Common myeloid progenitor, CD34-positive (primary cell): ENCODE data around the gene L3MBTL1.
A peak's percentile ranks its signal among the peaks of the same experiment; 100 is the strongest.

Source experiments
- CTCF ChIA-PET: fragments of 350-600 bp; sonication (Branson Sonifier 250); formaldehyde crosslinking; loops from one replicate; lab custom pipeline; 2021; ENCODE audit warnings: antibody characterized with exemption; lab: Charles Lee
- POLR2A ChIA-PET: fragments of 350-600 bp; sonication (Branson Sonifier 250); formaldehyde crosslinking; loops from one replicate; lab custom pipeline; 2021; ENCODE audit warnings: antibody characterized with exemption; lab: Charles Lee
- DNase-seq, 3 donors: peaks; one replicate each; pipeline versions ENCODE4 v3.0.0 to v3.0.0-alpha.2; 2013
- H3K27ac ChIP-seq, 2 experiments: 1 replicate in 1 of 2; 2 replicates in 1 of 2; pipeline ENCODE4 v1.7.0; 2013; ENCODE audit warnings: inconsistent platforms in 2 of 2, low read length in 2 of 2, mild to moderate bottlenecking in 2 of 2, low read depth in 1 of 2, moderate library complexity in 1 of 2; ENCODE audit not compliant: severe bottlenecking in 2 of 2, insufficient read depth in 1 of 2, poor library complexity in 1 of 2
- H3K27me3 ChIP-seq, 5 experiments: replicated peaks in 2 of 5; 1 replicate in 3 of 5; 2 replicates in 2 of 5; pipeline versions ENCODE4 v1.6.1 to v1.7.0; 2013; ENCODE audit warnings: low read length in 4 of 5, mild to moderate bottlenecking in 2 of 5, moderate library complexity in 2 of 5, inconsistent platforms in 1 of 5; ENCODE audit not compliant: insufficient read depth in 5 of 5, control insufficient read depth in 4 of 5
- H3K36me3 ChIP-seq, 4 experiments: 1 replicate in 2 of 4; 2 replicates in 2 of 4; pipeline versions ENCODE4 v1.6.1 to v1.7.0; 2013; ENCODE audit warnings: low read length in 3 of 4, control low read depth in 1 of 4, mild to moderate bottlenecking in 1 of 4; ENCODE audit not compliant: control insufficient read depth in 4 of 4, insufficient read depth in 4 of 4
- H3K4me1 ChIP-seq, 4 experiments: 1 replicate in 3 of 4; 2 replicates in 1 of 4; pipeline versions ENCODE4 v1.6.1 to v1.7.1; 2013; ENCODE audit warnings: low read length in 3 of 4, mild to moderate bottlenecking in 3 of 4, control low read depth in 1 of 4, inconsistent platforms in 1 of 4, moderate library complexity in 1 of 4; ENCODE audit not compliant: control insufficient read depth in 4 of 4, insufficient read depth in 4 of 4; ENCODE audit errors: control extremely low read depth in 1 of 4
- H3K4me3 ChIP-seq, 7 experiments: 1 replicate in 4 of 7; 2 replicates in 3 of 7; pipeline versions ENCODE4 v1.5.1 to v1.7.0; 2013; ENCODE audit warnings: mild to moderate bottlenecking in 7 of 7, low read length in 6 of 7, moderate library complexity in 6 of 7, inconsistent platforms in 2 of 7, low read depth in 2 of 7, control low read depth in 1 of 7; ENCODE audit not compliant: insufficient read depth in 4 of 7, control insufficient read depth in 1 of 7; ENCODE audit errors: extremely low read depth in 1 of 7
- H3K9me3 ChIP-seq, 5 experiments: 1 replicate in 4 of 5; 2 replicates in 1 of 5; pipeline versions ENCODE4 v1.6.1 to v1.7.1; 2013; ENCODE audit warnings: low read length in 4 of 5, mild to moderate bottlenecking in 2 of 5, inconsistent platforms in 1 of 5, low read depth in 1 of 5, moderate library complexity in 1 of 5; ENCODE audit not compliant: control insufficient read depth in 4 of 5, insufficient read depth in 2 of 5; ENCODE audit errors: control extremely low read depth in 1 of 5
- WGBS: methylation state at CpG from one replicate; pipeline ENCODE4 v1.1.5; 2013; ENCODE audit not compliant: insufficient coverage; 5-methylcytosine and 5-hydroxymethylcytosine counted together

The L3MBTL1 gene

DNA sequence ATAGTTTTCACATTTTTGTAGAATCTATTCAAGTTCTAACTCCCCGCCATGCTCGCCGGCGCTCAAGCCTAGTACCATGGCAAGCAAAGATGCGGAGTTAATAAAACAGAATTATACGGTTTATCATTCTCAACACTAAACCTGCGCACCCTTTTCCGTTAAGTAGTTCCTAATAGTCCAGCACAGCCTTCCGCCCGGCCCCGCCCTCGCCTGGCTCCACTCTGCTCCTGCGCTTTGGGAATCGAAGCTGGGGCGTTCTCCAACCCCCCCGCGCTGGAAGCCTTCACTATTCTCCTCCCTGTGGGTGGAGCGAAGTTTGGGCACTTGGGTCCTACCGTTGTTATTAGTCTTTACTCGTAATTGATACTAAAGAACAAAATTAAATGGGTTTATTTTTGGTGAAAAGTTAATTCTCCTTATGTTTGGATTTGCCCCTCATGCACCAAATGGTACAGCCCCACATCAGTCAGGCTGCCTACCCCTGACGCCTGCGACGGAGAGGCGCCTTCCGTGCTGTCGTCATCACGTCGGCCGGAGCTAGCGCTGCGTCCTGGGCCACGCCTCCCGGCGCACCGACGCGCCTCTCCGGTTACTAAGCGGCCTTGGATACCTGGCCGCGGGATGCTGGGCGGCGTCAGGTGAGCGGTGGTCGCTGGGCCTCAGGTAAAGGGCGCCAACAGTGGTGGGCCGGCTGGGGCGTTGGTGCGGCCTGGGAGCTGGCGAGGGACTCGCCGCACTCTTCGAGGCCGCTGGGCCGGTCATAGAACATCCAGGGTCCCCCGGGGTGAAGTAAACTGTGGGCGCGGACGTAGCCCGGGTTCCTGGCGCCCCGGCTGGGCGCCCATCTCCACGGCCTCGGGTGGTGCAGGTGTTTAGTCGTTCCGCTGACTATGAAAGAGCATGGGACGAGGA is 83.2 kb downstream of the L3MBTL1 start, which contains the start of gene IFT52:
TSS of gene IFT52 (plus strand) at position 546 of the 912 bp plus-strand sequence. CDS start 3,762 bp downstream, outside the sequence.
- no peaks in the 10 kb centered on the region for H3K9me3 ChIP-seq
- no peaks in the 10 kb centered on the region for H3K27me3 ChIP-seq
- peak within 1 kb of the TSS; percentile 78 to 94 (median 85) for H3K4me3 ChIP-seq
- H3K4me1 ChIP-seq: peaks cover 2 to 14% (median 11%) of the 10 kb centered on the region in 4 experiments
- ChIA-PET POLR2A (interaction anchor here (0.9 kb wide), 1 partner anchor 15 kb away, joined by 3 read pairs; no protein-coding TSS in a partner anchor), CTCF (interaction anchor here (0.9 kb wide), 1 partner anchor 141 kb away, joined by 3 read pairs; no protein-coding TSS in a partner anchor)
- 0% methylated on average over 41 of the region's 68 CpGs for WGBS
- DNase-seq: peak; percentile 91 to 95 (median 92)
- peaks cover 0 to 9% (median 2%) of the 10 kb centered on the region in 4 experiments for H3K36me3 ChIP-seq
- H3K27ac ChIP-seq: peak within 1 kb of the TSS; percentile 95 to 97
